Erythroblast (primary cell): ENCODE measurements around the gene LHFPL3.

ENCODE experiments used
- GATA1 ChIP-seq: IDR thresholded peaks from 2 replicates; pipeline ENCODE4 v1.6.1; 2011; ENCODE audit warnings: low read depth, mild to moderate bottlenecking, control low read depth, low read length, moderate library complexity
- POLR2A ChIP-seq: IDR thresholded peaks from 2 replicates; pipeline ENCODE4 v1.6.1; 2011; ENCODE audit warnings: mild to moderate bottlenecking, low read length

- TF ChIP-seq POLR2A (no peak), GATA1 (no peak)
Observed at GRCh38 chr7:104933022-104933421, 604.6 kb downstream of the LHFPL3 start.
